NCI-H748 treated with DMSO at 0.1 percent for 48 hours (cell line): Measurements from ENCODE around the gene NAT10.

Source experiments
- DNase-seq: peaks from one replicate; lab custom pipeline; 2025; lab: John Stamatoyannopoulos, UW

NAT10 gene

GRCh38 chr11:34189191-34189590, 83.8 kb downstream of the NAT10 start:
- no peak for DNase-seq

- no peak for DNase-seq
Measured at GRCh38 chr11:34190192-34191139, 85.0 kb downstream of the NAT10 start.

- no peak for DNase-seq
Measured at GRCh38 chr11:34191578-34191977, 86.1 kb downstream of the NAT10 start.

GRCh38 chr11:34192481-34193401, 87.3 kb downstream of the NAT10 start:
- DNase-seq: no peak

- no peak for DNase-seq
Measured at GRCh38 chr11:34194576-34195335, 89.3 kb downstream of the NAT10 start.
